ENCODE data around the gene FGF12. TPM values are rescaled to one million over a fixed set of nuclear protein-coding genes. Genes with fewer than 3 reads are reported as not detected.

FGF12 gene
- total RNA-seq, 4 donors from 2014 or later = 0.94 to 15.9 (median 15.1) TPM

DNA sequence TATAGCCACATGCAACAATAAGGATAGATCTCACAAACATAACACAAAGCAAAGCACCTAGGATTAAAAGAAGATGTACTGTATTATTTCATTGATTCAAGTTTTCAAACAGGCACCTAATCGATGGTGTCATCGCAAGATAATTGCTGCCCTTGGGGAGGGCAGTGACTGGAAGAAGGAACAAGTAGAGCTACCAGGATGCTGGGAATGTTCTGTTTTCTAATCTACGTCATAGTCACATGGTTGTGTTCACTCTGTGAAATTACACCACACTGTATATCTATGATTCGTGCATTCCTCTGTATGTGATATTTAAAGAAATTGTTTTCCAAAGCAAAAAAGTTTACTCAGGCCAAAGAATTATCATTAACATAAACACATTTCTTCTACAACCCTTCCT, 236.6 kb downstream of the FGF12 start:
- H3K36me3 ChIP-seq = no peaks in the 10 kb centered on the region
- 76 to 90% methylated on average over 4 of the region's 4 CpGs for WGBS, 2 donors (ENCODE audit: low coverage in 1 of 2)
- ATAC-seq = no peak
- no peaks in the 10 kb centered on the region for H3K9me3 ChIP-seq
- H3K4me1 ChIP-seq = no peaks in the 10 kb centered on the region
- H3K4me3 ChIP-seq = no peak overlapping the region
- TF ChIP-seq, protein P1, sequence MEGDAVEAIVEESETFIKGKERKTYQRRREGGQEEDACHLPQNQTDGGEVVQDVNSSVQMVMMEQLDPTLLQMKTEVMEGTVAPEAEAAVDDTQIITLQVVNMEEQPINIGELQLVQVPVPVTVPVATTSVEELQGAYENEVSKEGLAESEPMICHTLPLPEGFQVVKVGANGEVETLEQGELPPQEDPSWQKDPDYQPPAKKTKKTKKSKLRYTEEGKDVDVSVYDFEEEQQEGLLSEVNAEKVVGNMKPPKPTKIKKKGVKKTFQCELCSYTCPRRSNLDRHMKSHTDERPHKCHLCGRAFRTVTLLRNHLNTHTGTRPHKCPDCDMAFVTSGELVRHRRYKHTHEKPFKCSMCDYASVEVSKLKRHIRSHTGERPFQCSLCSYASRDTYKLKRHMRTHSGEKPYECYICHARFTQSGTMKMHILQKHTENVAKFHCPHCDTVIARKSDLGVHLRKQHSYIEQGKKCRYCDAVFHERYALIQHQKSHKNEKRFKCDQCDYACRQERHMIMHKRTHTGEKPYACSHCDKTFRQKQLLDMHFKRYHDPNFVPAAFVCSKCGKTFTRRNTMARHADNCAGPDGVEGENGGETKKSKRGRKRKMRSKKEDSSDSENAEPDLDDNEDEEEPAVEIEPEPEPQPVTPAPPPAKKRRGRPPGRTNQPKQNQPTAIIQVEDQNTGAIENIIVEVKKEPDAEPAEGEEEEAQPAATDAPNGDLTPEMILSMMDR (IDR thresholded peaks at IDR 0.05) = no peak
- no peak for TF ChIP-seq POLR2A (IDR thresholded peaks at IDR 0.05)
- no peak for TF ChIP-seq EP300 (IDR thresholded peaks at IDR 0.05)
- TF ChIP-seq POLR2AphosphoS5 (IDR thresholded peaks at IDR 0.05) = no peak
- no peak overlapping the region for H3K27ac ChIP-seq
- no peaks in the 10 kb centered on the region for H3K27me3 ChIP-seq

DNA sequence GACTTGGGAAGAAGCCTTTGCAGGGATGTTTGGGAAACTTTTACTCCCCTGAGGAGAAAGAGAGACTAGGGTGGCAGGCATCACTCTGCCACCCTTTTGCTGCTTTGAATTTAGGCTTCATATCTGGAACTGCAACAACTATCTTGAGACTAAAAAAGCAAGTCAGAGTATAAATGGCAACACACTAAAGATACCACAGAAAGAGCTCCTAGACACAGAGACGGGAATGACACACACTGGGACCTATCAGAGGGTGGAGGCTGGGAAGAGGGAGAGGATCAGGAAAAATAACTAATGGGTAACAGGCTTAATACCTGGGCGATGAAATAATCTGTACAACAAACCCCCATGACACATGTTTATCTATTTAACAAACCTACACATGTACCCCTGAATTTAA, 237.8 kb downstream of the FGF12 start:
- no peaks in the 10 kb centered on the region for H3K4me1 ChIP-seq
- no peak for TF ChIP-seq EP300 (IDR thresholded peaks at IDR 0.05)
- TF ChIP-seq POLR2AphosphoS5 (IDR thresholded peaks at IDR 0.05) = no peak
- TF ChIP-seq, protein P1 (IDR thresholded peaks at IDR 0.05) = no peak
- TF ChIP-seq POLR2A (IDR thresholded peaks at IDR 0.05) = no peak
- no peak for ATAC-seq
- 68 to 100% methylated on average over 1 to 2 of the region's 2 CpGs for WGBS, 2 donors (ENCODE audit: low coverage in 1 of 2)
- no peak overlapping the region for H3K27ac ChIP-seq
- H3K36me3 ChIP-seq = no peaks in the 10 kb centered on the region
- H3K4me3 ChIP-seq = no peak overlapping the region
- H3K27me3 ChIP-seq = no peaks in the 10 kb centered on the region
- H3K9me3 ChIP-seq = no peaks in the 10 kb centered on the region

DNA sequence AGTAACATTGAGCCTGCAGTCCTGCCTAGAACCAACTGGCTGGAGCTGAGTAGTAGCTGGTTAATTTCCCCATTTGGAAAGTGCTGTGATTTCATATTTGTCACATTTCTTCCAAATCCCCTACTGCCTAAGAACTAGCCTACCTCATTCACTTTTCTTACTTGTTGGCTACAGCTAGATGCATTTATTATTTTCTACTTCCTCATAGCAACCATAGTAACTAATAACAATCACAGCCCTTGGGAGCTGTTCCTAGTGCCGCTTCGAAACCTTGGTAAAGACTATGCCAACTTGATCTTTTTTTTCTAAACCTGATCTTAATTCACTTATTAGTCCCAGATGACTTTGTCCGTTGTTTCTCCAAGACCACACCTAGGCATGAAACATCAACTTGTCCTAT, 240.3 kb downstream of the FGF12 start:
- ATAC-seq = no peak
- H3K27me3 ChIP-seq = no peaks in the 10 kb centered on the region
- TF ChIP-seq POLR2A (IDR thresholded peaks at IDR 0.05) (no peak), POLR2AphosphoS5 (IDR thresholded peaks at IDR 0.05) (no peak), EP300 (IDR thresholded peaks at IDR 0.05) (no peak)
- TF ChIP-seq, protein P1 (IDR thresholded peaks at IDR 0.05) = no peak
- H3K4me1 ChIP-seq = no peaks in the 10 kb centered on the region
- H3K9me3 ChIP-seq = no peaks in the 10 kb centered on the region
- H3K4me3 ChIP-seq = no peak overlapping the region
- no peak overlapping the region for H3K27ac ChIP-seq
- 17 to 40% methylated on average over 3 of the region's 3 CpGs for WGBS, 2 donors (ENCODE audit: low coverage in 1 of 2)
- H3K36me3 ChIP-seq = no peaks in the 10 kb centered on the region

DNA sequence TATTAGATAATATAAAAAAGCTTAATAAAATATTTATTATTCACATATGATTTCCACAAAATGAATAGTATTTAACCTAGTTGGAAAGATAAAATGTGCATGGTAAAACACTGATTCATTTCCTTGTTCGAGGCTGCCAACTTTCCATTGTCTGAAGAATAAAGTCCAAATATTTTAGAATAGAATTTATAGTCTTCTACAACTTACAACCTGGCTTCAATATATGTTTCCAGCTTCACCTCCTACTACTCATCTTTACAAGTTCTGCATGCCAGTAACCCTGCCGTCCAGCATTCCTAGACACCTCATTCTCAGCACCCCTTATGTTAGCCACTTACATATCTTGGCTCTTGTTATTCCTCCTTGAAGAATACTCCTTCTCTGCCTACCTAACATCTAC, 244.5 kb downstream of the FGF12 start:
- Histone ChIP-seq H3K27ac (no peak overlapping the region), H3K4me1 (no peaks in the 10 kb centered on the region), H3K9me3 (no peaks in the 10 kb centered on the region), H3K4me3 (no peak overlapping the region), H3K27me3 (no peaks in the 10 kb centered on the region), H3K36me3 (no peaks in the 10 kb centered on the region)
- TF ChIP-seq EP300 (IDR thresholded peaks at IDR 0.05) (no peak), POLR2AphosphoS5 (IDR thresholded peaks at IDR 0.05) (no peak), POLR2A (IDR thresholded peaks at IDR 0.05) (no peak)
- TF ChIP-seq, protein P1 (IDR thresholded peaks at IDR 0.05) = no peak
- WGBS, 2 donors (ENCODE audit: low coverage in 1 of 2) = 33 to 35% methylated on average over 2 of the region's 2 CpGs
- ATAC-seq = no peak

DNA sequence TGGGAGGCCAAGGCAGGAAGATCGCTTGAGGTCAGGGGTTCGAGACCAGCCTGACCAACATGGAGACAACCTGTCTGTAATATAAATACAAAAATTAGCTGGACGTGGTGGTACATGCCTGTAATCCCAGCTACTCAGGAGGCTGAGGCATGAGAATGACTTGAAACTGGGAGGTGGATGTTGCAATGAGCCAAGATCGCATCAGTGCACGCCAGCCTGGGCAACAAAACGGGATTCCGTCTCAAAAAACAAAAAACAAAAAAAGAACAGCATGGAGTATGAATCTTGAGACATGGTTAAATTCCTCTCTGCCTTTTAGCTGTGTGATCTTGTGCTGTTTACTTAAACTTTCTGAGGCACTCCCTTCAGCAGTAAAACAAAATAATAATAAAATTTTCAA, 244.9 kb downstream of the FGF12 start:
- Histone ChIP-seq H3K36me3 (no peaks in the 10 kb centered on the region), H3K27ac (no peak overlapping the region), H3K27me3 (no peaks in the 10 kb centered on the region), H3K4me1 (no peaks in the 10 kb centered on the region), H3K4me3 (no peak overlapping the region), H3K9me3 (no peaks in the 10 kb centered on the region)
- 68 to 73% methylated on average over 5 to 7 of the region's 7 CpGs for WGBS, 2 donors (ENCODE audit: low coverage in 1 of 2)
- no peak for ATAC-seq
- TF ChIP-seq EP300 (IDR thresholded peaks at IDR 0.05) (no peak), POLR2A (IDR thresholded peaks at IDR 0.05) (no peak), POLR2AphosphoS5 (IDR thresholded peaks at IDR 0.05) (no peak)
- TF ChIP-seq, protein P1 (IDR thresholded peaks at IDR 0.05) = no peak
